GM19463 (cell line): ENCODE measurements around the gene TBC1D22A.

Experiments used
- ATAC-seq: cut with Tn5 transposase; IDR thresholded peaks from one replicate; pipeline ENCODE4 v1.9.1; 2021; ENCODE audit warnings: mild to moderate bottlenecking, moderate library complexity; ENCODE audit not compliant: unreplicated experiment

Gene TBC1D22A

DNA sequence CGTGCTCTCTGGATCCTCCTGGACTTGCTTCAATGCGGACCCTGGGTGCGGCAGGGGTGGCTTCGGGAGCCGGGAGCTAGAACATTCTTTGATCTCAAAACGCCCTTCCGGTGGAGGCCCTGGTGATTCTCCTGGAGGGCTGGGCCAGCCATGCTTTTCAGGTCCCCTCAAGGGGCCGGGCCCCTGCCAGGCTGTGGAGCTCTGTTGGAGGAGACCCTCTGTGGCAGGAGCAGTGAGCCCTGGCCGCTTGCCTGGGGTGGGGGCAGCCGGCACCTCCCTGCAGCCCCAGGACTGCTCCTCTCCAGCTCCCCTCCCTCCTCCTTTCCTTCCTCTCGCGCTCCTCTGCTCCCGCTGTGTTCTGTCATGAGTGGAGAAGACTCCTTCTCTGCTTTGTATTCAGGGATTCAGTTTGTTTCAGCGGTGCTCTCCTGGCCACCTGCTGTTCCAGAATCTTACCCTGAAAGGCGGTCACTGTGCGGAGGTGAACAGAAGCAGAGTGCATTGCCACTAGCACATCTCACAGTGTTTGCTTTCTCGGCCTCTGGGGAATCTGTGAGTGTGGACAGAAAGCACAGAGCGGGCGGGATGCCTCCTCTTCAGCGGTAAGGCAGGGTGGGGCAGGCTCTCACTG is 289.1 kb downstream of the TBC1D22A start:
- ATAC-seq, result no peak

- no peak for ATAC-seq
Measured at GRCh38 chr22:47052236-47053012, 290.0 kb downstream of the TBC1D22A start.

- no peak for ATAC-seq
Measured at GRCh38 chr22:47053013-47053725, 290.7 kb downstream of the TBC1D22A start.

DNA sequence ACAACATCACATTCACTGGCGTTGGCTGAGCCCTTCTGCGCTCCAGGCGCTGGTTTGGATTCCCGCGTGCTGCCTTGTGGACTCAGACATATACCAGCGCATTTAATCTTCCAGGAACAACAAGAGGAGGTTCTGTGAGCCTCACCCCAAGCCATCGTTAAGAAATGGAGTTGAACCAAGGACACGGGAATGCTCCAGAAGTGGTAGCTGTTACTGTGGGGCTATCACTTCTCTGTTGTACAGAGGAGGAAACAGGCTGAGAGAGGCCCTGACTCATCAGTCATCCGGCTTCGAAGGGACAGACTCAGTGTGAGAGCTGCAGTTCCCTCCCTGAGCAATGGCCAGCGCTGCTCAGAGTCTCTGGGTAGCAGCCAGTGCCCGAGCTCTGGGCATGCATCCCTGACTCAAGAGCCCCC is 291.3 kb downstream of the TBC1D22A start:
- no peak for ATAC-seq

- ATAC-seq, result no peak
Measured at GRCh38 chr22:47054231-47055072, 292.0 kb downstream of the TBC1D22A start.

DNA sequence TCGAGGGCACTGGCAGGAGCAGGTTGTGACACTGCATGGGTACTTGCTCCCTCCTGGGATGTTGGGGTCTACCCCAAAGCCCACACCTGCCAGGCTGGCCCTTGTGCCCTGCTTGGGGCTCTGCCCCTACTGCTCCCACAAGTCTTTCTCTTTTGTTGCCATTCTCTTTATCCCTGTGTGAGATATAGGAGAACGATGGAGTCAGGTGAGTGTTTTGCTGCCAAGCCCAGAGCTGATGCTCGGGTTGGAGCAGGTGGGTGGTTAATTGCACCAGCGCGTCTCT is 292.6 kb downstream of the TBC1D22A start:
- no peak for ATAC-seq

DNA sequence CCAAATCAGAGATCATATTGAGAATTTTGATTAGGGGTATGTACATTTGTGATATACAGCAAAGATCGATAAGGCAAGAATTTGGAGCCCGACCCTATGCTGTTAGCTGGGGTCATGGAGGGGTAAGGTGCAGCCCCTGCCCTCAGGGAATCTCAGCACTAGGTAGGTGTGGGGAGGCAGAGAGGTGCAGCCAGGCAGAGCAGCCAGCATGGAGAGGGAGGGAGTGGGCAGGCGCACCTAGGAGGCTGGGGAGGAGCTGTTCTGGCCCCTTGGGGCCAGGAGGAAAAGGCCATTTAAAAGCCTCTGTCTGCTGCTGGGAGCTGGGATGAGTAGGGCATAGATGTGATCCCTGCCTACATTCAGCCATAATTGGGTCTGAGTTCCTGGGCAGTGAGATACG is 293.0 kb downstream of the TBC1D22A start:
- ATAC-seq, result no peak

DNA sequence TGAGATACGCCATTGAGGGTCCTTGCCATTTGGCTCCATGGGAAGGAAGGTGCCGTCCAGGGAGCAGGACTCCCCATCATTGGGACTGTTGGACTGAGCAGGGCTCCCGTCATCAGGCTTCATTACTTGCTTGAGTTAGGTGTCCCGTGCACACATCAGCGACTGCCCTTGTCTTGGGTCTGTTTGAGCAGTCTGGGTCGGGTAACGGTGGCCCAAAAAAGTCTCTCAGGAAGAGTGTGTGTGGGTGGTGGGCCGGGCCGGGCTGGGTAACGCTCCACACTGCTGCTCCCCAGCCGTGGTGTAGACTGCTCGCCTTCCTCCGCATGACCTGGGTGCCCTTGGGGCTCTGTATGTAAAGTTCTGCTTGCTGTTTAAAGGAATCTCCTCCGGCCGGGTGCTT is 293.5 kb downstream of the TBC1D22A start:
- no peak for ATAC-seq

GRCh38 chr22:47056361-47056760 is 293.9 kb downstream of the TBC1D22A start:
- ATAC-seq, result no peak

GRCh38 chr22:47056776-47057470 is 294.5 kb downstream of the TBC1D22A start:
- ATAC-seq, result no peak

DNA sequence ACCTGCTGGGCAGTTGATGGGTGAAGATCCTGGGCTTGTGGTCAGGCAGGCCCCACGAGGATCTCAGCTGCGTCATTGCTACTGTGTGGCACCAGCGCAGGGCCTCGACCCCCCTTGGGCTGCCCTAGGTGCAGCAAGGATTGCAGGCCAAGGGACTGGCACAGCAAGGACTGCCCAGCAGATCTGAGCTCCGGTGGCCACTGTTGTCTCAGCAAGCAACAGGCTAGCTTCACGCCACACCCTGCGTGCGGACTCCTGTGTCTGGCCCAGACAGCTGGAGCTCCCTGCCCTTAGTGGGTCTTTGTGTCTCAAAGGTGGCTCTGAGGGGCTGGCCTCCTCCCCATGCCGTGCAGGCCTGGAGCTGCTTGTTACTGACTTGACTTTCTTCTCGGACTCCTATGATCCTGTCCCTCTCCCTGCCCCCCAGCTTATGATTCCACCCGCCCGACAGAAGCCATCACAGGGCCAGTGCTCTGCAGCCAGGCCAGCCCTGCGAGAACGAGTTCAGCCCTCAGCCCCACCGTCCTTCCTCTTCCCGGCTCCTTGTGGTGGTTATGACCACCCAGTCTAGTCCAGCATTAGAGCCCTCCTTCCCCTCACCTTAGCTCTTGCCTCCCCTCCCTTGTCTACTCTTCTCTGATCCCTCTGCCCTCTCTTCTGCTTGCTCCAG is 295.6 kb downstream of the TBC1D22A start:
- no peak for ATAC-seq

- no peak for ATAC-seq
Measured at GRCh38 chr22:47059076-47059475, 296.6 kb downstream of the TBC1D22A start.

DNA sequence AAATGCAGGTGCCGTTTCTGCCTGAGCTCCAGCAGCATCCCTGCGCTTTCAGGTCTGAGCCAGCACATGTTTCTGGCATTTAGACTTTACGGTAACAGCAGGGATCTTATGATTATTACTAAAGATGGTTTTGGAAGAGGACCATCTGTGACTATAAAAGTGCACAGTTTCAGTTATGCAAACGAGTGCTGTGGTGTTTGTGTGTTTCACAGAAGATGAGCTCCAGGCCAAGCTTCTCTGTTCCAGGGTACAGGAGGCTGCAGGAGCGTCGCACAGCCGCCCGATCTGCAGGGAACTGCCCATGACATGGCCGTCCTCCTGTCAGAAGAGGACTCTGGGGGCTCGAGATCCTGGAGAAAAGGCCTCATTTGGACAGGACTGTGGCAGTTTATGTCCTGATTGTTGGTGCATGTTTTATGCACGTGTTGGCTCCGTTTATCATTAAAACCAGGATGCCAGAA is 297.3 kb downstream of the TBC1D22A start:
- ATAC-seq, result no peak

DNA sequence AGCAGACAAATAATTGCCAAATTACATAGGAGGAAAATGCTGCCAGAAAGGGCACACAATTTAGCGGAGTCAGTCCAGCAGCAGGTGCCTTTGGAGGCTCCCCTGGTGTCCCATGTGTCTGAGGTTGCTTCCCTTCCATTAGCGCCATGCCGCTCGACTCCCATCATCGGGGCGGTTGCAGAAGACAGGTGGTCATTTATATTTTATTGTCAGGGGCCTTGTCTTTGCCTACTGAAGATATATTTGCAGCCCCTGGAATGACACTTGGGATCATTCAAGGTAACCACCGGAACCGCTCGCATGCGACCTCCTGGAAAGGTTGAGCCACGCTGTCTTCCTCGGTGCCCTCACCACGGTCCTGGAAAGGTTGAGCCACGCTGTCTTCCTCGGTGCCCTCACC is 298.3 kb downstream of the TBC1D22A start:
- no peak for ATAC-seq

GRCh38 chr22:47061226-47061625 is 298.8 kb downstream of the TBC1D22A start:
- no peak for ATAC-seq

- ATAC-seq, result no peak
Measured at GRCh38 chr22:47062126-47062525, 299.7 kb downstream of the TBC1D22A start.

GRCh38 chr22:47063071-47063509 is 300.6 kb downstream of the TBC1D22A start:
- ATAC-seq, result no peak

DNA sequence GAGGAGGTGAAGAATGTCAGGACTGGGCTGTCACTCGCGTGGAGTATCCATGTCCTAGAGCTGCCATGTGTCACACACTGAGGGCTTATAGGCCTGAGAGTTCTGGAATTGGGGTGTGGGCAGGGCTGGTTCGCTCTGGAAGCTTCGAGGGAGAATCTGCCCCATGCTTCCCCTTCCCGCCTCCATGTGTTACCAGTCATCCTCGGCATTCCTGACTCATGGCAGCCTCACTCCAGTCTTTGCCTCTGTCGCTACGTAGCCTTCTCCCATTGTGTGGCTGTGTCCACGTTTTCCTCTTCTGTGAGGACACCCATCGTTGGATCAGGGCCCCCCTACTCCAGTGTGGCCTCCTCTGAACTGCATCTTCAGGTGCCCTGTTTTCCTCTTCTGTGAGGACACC is 301.2 kb downstream of the TBC1D22A start:
- no peak for ATAC-seq

DNA sequence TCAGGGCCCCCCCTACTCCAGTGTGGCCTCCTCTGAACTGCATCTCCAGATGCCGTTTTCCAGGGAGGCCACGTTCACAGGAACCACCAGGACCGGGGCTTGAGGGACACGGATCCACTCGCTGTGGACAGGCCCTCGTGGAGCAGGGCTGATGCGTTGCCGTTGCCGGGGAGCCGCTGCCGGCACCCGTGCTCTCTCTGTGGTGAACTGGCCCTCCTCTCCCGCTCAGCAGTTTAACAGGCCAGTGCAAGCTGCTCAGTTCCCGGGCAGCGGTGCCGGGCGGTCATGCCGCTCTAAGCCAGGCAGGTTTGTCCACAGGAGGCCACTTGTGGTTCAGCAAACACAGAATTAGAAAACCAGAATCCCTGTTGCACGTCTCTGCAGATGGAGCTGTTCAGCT is 301.6 kb downstream of the TBC1D22A start:
- no peak for ATAC-seq

DNA sequence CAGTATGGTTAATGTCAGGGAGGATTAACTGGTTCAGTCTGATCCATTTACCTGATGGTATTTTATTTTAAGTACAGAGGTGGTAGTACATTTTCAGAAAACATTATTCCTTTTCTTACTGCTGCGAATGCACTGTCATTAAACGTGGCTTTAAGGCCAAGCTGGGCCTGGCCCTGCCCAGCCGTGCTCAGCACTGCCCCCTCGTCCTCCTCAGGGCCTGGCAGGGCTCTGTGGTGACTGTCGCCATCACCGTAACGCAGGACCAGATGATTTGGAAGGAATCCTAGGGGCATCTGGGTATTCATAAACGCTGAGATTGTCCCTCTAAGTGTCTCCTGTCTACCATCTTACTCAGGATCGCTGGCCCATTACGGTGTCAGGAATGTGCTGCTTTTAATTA is 302.0 kb downstream of the TBC1D22A start:
- no peak for ATAC-seq
